GM12892 (cell line): ENCODE results near the gene PARD6G.
"Not testable (repeated sequence)": the region's sequence is repeated elsewhere in the genome, so short reads cannot be mapped to it uniquely, and the experiment has no call there.

Experiments
- DNase-seq: peaks from one replicate; pipeline ENCODE4 v3.0.0; 2011; ENCODE audit not compliant: insufficient read length
- FAIRE-seq: peaks from 2 replicates; lab custom pipeline; 2011; peaks lifted over from hg19 to GRCh38; lab: Jason Lieb, UNC
- POLR2A ChIP-seq: IDR thresholded peaks from 2 replicates; pipeline ENCODE4 v1.6.1; 2011; ENCODE audit warnings: low read depth, low read length, control low read depth
- POLR2AphosphoS5 ChIP-seq: IDR thresholded peaks from 2 replicates; pipeline ENCODE4 v1.6.1; 2011; ENCODE audit warnings: low read depth, low read length, control low read depth
- TAF1 ChIP-seq: IDR thresholded peaks from 2 replicates; pipeline ENCODE4 v1.6.1; 2011; ENCODE audit warnings: low read depth, mild to moderate bottlenecking, control low read depth, low read length, borderline replicate concordance

The PARD6G gene

DNA sequence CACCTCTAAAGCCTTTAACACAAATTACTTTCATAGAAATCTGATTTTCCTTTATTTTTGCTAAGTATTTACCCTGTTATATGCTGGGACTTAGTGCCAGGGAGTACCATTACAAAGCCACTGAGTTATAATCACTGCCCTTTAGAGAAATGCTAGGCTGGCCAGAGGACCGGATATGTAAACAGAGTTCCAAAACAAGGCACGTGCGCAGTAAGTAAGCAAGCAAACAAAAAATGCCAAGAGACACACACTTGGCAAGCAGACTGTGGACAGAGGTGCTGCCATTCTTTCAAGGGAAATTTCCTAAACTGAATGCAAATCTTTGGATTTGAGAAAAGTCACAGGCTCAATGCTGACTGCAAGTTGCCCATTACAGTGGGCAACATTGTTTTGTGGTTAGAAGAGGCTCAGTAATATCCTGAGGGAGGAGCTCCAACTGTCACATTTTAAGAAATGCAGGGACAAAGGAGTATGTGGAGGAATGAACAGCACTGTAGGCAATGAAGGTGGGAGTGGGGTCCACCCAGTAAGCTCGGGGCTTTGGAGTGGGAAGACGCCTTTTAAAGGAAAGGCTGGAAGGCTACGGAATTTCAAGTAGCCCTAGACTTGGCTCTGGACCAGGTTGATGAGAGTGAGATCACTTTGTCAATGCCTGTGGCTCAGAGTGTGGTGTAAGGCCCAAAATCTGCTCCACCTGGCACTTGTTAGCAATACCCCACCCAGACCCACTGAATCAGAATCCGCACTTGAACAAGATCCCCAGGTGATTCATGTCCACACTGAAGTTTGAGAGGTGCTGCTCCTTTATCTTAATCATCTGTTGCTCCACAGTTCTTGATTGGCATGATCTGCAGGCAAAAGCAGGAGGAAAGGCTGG is 2.1 kb upstream of the PARD6G start:
- no peak for FAIRE-seq
- DNase-seq: no peak
- TF ChIP-seq POLR2A: no peak
- TF ChIP-seq POLR2AphosphoS5: no peak
- TF ChIP-seq TAF1: no peak

- DNase-seq (peak; percentile 35), FAIRE-seq (no peak)
- TF ChIP-seq TAF1 (no peak), POLR2A (no peak), POLR2AphosphoS5 (no peak)
Measured at GRCh38 chr18:80246445-80247392, 595 bp downstream of the PARD6G start.

DNA sequence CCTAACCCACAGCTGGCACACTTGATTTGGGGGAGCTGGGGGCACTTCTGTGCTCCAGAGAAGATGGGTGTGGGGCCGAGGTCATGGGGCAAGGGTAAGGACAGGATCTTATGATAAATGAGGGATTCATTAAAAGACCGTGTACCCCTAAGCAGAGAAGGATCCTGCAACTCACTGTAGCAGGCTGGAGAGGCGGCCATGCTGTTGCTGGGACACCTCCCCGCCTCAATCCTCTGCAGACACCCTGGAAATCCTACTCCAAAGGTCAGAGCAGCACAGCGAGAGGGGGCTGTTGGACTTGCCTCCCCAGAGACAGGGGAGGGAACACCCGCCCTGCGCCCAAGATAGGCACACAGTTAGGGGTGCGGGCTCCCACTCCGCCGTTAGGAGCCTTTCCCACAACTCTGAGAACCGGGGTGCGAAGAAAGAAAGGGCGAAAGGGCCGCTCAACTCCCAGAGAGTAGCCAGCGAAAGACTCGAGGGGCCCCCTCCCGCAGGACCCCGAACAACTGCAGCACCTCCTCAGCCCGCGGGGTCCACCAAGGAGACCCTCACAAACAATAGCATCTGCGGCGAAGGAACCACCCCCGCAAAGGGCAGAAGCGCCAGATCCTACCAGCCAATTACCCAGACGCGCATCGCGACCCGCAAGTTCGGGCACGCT is 1.4 kb downstream of the PARD6G start:
- DNase-seq (no peak), FAIRE-seq (no peak)
- no peak for TF ChIP-seq POLR2A
- no peak for TF ChIP-seq TAF1
- no peak for TF ChIP-seq POLR2AphosphoS5

DNA sequence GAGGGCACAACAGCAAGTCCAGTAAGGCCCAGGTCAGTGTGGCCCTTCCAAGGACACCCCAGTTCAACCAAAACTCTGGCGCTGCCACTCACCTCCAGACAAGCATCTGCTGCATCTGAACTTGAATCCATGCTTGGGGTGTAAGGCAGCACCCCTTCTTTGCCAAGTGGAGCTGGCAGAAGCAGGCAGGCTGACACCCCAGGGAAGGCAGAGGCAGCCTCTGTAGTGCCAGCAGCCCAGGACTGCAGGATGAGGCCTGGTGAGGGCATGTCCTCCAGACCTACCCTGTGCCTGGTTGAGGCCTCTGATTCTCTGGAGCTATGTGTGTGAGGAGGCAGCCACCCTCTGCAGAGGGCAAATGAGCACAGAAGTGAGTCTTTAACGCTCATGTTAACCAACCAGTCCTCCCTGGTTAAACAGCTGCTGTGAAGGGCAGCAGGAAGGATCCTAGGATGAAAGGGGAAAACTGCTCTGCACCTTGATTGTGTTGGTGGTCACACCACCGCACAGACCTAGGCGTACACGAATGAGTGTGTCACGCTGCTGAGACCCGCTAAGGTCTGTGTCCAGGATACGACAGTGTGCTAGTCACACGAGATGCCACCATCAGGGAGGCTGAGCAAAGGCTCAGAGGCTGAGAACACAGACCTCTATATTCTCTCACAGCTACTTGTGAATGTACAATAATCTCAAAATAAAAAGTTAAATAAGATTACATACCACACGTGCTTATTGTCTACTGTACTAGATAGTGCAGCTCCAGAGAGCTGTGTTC is 2.2 kb downstream of the PARD6G start:
- FAIRE-seq (no peak), DNase-seq (no peak)
- no peak for TF ChIP-seq TAF1
- no peak for TF ChIP-seq POLR2A
- TF ChIP-seq POLR2AphosphoS5: no peak

DNA sequence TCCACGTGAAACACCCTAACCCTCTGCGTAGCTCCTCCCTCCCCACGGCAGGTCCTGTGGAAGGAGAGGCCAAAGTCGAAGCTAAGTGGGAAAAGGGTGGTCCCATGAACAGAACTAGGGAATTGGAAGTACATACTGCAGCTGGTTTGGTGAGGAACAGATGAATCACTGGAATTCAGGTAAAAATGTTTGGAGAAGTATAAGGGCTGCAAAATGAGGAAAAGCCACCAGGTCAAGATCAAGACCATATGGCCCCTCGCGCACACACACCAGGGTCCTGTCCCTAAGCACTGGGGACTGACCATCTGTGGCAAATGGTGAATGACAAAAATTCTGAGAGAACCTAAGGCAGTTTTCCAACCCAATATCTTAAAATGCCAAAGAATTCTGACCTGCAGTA is 3.1 kb downstream of the PARD6G start:
- TF ChIP-seq TAF1 (no peak), POLR2AphosphoS5 (no peak), POLR2A (no peak)
- FAIRE-seq: no peak
- no peak for DNase-seq

DNA sequence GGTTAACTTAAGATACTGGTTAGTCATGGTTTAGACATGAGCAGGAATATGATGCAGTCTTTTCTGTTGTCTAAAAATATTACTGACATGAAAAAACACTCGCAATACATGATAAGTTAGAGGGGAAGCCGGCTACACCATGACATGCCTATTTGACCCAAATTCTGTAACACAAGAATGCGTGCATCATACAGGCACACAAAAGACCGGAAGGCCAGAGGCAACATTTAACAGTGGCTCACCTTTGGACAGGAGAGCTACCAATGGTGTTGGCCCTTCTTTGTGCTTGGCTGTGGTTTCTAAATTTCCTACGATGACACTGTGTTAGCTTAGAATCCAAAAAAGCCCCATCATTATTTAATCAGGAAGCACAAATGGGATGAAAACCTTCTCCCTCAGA is 4.1 kb downstream of the PARD6G start:
- no peak for FAIRE-seq
- TF ChIP-seq TAF1: no peak
- no peak for TF ChIP-seq POLR2A
- no peak for TF ChIP-seq POLR2AphosphoS5

GRCh38 chr18:80241919-80242777 is 5.2 kb downstream of the PARD6G start:
- DNase-seq: no peak
- FAIRE-seq: no peak
- TF ChIP-seq TAF1: no peak
- TF ChIP-seq POLR2AphosphoS5: no peak
- TF ChIP-seq POLR2A: no peak

More for the DNA sequence above, 4.1 kb downstream of the PARD6G start:
- no peak for DNase-seq

DNA sequence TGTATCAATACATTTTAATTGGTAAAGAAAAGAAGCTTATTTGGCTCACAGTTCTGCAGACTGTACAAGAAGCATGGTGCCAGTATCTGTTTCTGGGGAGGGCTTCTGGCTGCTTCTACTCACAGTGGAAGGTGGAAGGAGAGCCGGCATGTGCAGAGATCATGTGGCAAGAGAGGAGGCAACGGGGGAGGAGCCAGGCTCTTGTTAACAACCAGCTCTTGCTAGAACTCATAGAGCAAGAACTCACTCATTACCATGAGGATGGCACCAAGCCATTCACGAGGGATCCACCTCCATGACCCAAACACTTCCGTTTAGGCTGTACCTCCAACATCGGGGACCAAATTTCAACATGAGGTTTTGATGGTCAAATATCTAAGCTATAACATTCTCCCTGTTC is 7.5 kb downstream of the PARD6G start:
- FAIRE-seq: no peak
- TF ChIP-seq POLR2AphosphoS5: no peak
- no peak for TF ChIP-seq POLR2A
- TF ChIP-seq TAF1: no peak

DNA sequence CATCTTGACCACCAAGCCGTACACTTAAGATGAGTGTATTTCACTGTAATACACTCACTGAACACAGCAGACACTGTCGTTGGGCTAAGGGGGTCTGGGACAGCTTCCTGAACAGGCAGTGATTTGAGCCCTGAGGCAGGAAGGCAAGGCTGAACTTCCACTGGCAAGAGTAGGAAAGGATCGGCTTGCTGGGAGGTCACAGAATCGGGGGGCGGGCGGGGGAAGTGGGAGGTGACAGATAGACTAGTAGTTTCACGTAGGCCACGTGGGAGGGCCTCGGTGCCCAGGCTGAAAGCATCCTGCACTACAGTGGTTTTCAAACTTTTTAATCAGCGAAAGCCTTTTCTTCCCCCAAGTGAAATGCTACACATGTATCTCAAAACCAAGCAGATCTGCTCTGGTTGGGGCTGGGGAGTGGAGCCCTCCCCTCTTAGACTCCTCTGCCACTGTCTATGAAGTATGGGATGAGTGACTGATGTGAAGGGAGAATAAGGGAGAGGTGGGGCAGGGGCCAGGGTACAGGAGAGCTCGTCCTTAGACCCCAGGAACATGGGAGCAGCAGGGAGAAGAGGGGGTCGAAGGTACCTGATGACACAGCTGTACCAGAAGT is 8.6 kb downstream of the PARD6G start:
- FAIRE-seq: no peak
- no peak for TF ChIP-seq POLR2AphosphoS5
- no peak for TF ChIP-seq TAF1
- no peak for TF ChIP-seq POLR2A
- no peak for DNase-seq

More for the DNA sequence above, 7.5 kb downstream of the PARD6G start:
- DNase-seq: no peak

GRCh38 chr18:80237519-80237918 is 9.8 kb downstream of the PARD6G start:
- DNase-seq, FAIRE-seq: not testable (repeated sequence)
